H9 (cell line): ENCODE results near the gene ARL4D. TPM values are rescaled to one million over a fixed set of nuclear protein-coding genes. Genes with fewer than 3 reads are reported as not detected.

ENCODE experiments used
- DNase-seq: peaks from one replicate; pipeline ENCODE4 v3.0.0-alpha.2; 2017
- H2AFZ ChIP-seq: one replicate; pipeline ENCODE4 v1.6.1; 2013; ENCODE audit warnings: mild to moderate bottlenecking, low read length, control low read depth, moderate library complexity
- H2AK5ac ChIP-seq: 2 replicates; pipeline ENCODE4 v1.6.1; 2013; ENCODE audit warnings: low read length, control low read depth, mixed read lengths; ENCODE audit not compliant: insufficient read length
- H2BK120ac ChIP-seq: one replicate; pipeline ENCODE4 v1.6.1; 2013; ENCODE audit warnings: low read depth, mild to moderate bottlenecking, low read length, control low read depth, inconsistent platforms; ENCODE audit not compliant: poor library complexity, severe bottlenecking
- H2BK12ac ChIP-seq: 2 replicates; pipeline ENCODE4 v1.6.1; 2013; ENCODE audit warnings: low read length, control low read depth, mixed read lengths, low read depth; ENCODE audit not compliant: insufficient read length
- H2BK15ac ChIP-seq: 2 replicates; pipeline ENCODE4 v1.6.1; 2013; ENCODE audit warnings: low read depth, low read length, control low read depth
- H2BK20ac ChIP-seq: one replicate; pipeline ENCODE4 v1.6.1; 2013; ENCODE audit warnings: low read depth, mild to moderate bottlenecking, low read length, control low read depth, inconsistent platforms; ENCODE audit not compliant: poor library complexity, severe bottlenecking
- H2BK5ac ChIP-seq: 2 replicates; pipeline ENCODE4 v1.6.1; 2013; ENCODE audit warnings: low read length, control low read depth, mixed read lengths; ENCODE audit not compliant: insufficient read length
- H3K14ac ChIP-seq: 2 replicates; pipeline ENCODE4 v1.6.1; 2013; ENCODE audit warnings: low read length, control low read depth; ENCODE audit not compliant: insufficient read depth
- H3K18ac ChIP-seq: 2 replicates; pipeline ENCODE4 v1.6.1; 2013; ENCODE audit warnings: low read depth, mild to moderate bottlenecking, mixed read lengths, low read length, control low read depth; ENCODE audit not compliant: insufficient read length
- H3K23ac ChIP-seq: 2 replicates; pipeline ENCODE4 v1.6.1; 2013; ENCODE audit warnings: low read length, control low read depth, mixed read lengths, low read depth; ENCODE audit not compliant: insufficient read length
- H3K23me2 ChIP-seq: 2 replicates; pipeline ENCODE4 v1.6.1; 2013; ENCODE audit warnings: low read depth, mild to moderate bottlenecking, mixed read lengths, low read length, control low read depth; ENCODE audit not compliant: insufficient read length, poor library complexity, severe bottlenecking
- H3K27ac ChIP-seq: 2 replicates; pipeline ENCODE4 v1.5.1; 2013; ENCODE audit warnings: low read length, control low read depth, mixed read lengths, low read depth; ENCODE audit not compliant: insufficient read length
- H3K27me3 ChIP-seq: 2 replicates; pipeline ENCODE4 v1.6.1; 2013; ENCODE audit warnings: low read length, control low read depth, inconsistent platforms; ENCODE audit not compliant: insufficient read depth
- H3K4ac ChIP-seq: 2 replicates; pipeline ENCODE4 v1.6.1; 2013; ENCODE audit warnings: low read depth, mild to moderate bottlenecking, control low read depth, inconsistent platforms, low read length, moderate library complexity
- H3K4me1 ChIP-seq: 2 replicates; pipeline ENCODE4 v1.6.1; 2013; ENCODE audit warnings: low read length, control low read depth, inconsistent platforms; ENCODE audit not compliant: insufficient read depth
- H3K4me2 ChIP-seq: 2 replicates; pipeline ENCODE4 v1.6.1; 2013; ENCODE audit warnings: low read length, control low read depth, mixed read lengths; ENCODE audit not compliant: insufficient read length, insufficient read depth
- H3K56ac ChIP-seq: 2 replicates; pipeline ENCODE4 v1.6.1; 2013; ENCODE audit warnings: low read depth, mild to moderate bottlenecking, mixed read lengths, low read length, control low read depth; ENCODE audit not compliant: insufficient read length
- H3K79me1 ChIP-seq: 2 replicates; pipeline ENCODE4 v1.6.1; 2013; ENCODE audit warnings: low read depth, mild to moderate bottlenecking, moderate library complexity, low read length, control low read depth, inconsistent platforms; ENCODE audit not compliant: insufficient read depth, poor library complexity, severe bottlenecking
- H3K79me2 ChIP-seq: 2 replicates; pipeline ENCODE4 v1.6.1; 2013; ENCODE audit warnings: low read length, control low read depth, inconsistent platforms; ENCODE audit not compliant: insufficient read depth
- H3K9ac ChIP-seq: 2 replicates; pipeline ENCODE4 v1.6.1; 2013; ENCODE audit warnings: low read length, control low read depth, mixed read lengths; ENCODE audit not compliant: insufficient read length; ENCODE audit errors: extremely low read depth
- H3K9me3 ChIP-seq: one replicate; pipeline ENCODE4 v1.6.1; 2013; ENCODE audit warnings: low read depth, low read length, inconsistent platforms; ENCODE audit not compliant: control insufficient read depth
- H3T11ph ChIP-seq: one replicate; pipeline ENCODE4 v1.6.1; 2013; ENCODE audit warnings: mild to moderate bottlenecking, low read length, control low read depth, inconsistent platforms
- H4K20me1 ChIP-seq: one replicate; pipeline ENCODE4 v1.6.1; 2013; ENCODE audit not compliant: control insufficient read depth, insufficient read length, insufficient read depth
- H4K5ac ChIP-seq: 2 replicates; pipeline ENCODE4 v1.6.1; 2013; ENCODE audit warnings: low read depth, mild to moderate bottlenecking, mixed read lengths, low read length, control low read depth; ENCODE audit not compliant: insufficient read length
- H4K8ac ChIP-seq: replicated peaks from 2 replicates; pipeline ENCODE4 v1.6.1; 2013; ENCODE audit warnings: low read length, control low read depth, mixed read lengths, low read depth; ENCODE audit not compliant: insufficient read length
- H4K91ac ChIP-seq: 2 replicates; pipeline ENCODE4 v1.6.1; 2013; ENCODE audit warnings: low read depth, mild to moderate bottlenecking, moderate library complexity, mixed read lengths, low read length, control low read depth; ENCODE audit not compliant: insufficient read length
- H3K27ac Mint-ChIP-seq, 3 experiments: 2 replicates in 2 of 3; 3 replicates in 1 of 3; pipeline ENCODE4 v1.8.0; 2020 to 2021; ENCODE audit warnings: mixed read lengths in 3 of 3, mild to moderate bottlenecking in 1 of 3, moderate library complexity in 1 of 3
- H3K27me3 Mint-ChIP-seq: 2 replicates; pipeline ENCODE4 v1.8.0; 2021; ENCODE audit warnings: low read depth, mild to moderate bottlenecking, moderate library complexity, mixed read lengths
- H3K36me3 Mint-ChIP-seq, 3 experiments: 2 replicates in 2 of 3; 3 replicates in 1 of 3; pipeline ENCODE4 v1.8.0; 2020 to 2021; ENCODE audit warnings: low read depth in 3 of 3, mixed read lengths in 3 of 3; ENCODE audit not compliant: insufficient read depth in 1 of 3
- H3K4me1 Mint-ChIP-seq, 2 experiments: 2 replicates each; pipeline ENCODE4 v1.8.0; 2020; ENCODE audit warnings: mixed read lengths in 2 of 2
- H3K4me3 Mint-ChIP-seq, 2 experiments: 2 replicates in 1 of 2; 3 replicates in 1 of 2; pipeline ENCODE4 v1.8.0; 2020 to 2021; ENCODE audit warnings: mild to moderate bottlenecking in 2 of 2, mixed read lengths in 2 of 2, moderate library complexity in 1 of 2
- H3K9me3 Mint-ChIP-seq, 2 experiments: 2 replicates in 1 of 2; 3 replicates in 1 of 2; pipeline ENCODE4 v1.8.0; 2020; ENCODE audit warnings: mild to moderate bottlenecking in 2 of 2, mixed read lengths in 2 of 2, moderate library complexity in 1 of 2
- WGBS: extraction: QIAGEN DNeasy Blood & Tissue Kit; methylation state at CpG from one replicate; pipeline ENCODE4 v1.1.7; 2013; ENCODE audit warnings: missing lambda C conversion rate, low lambda C conversion rate, mixed read lengths; ENCODE audit not compliant: insufficient read length; ENCODE audit errors: extremely low coverage; 5-methylcytosine and 5-hydroxymethylcytosine counted together
- long read RNA-seq: library from polyadenylated mRNA; unstranded; transcript quantifications from one replicate; pipeline ENCODE4 v2.0.0, GENCODE V29; 2020
- total RNA-seq: library from RNA; stranded (reverse); gene quantifications from 2 replicates; pipeline ENCODE4 v1.2.1, GENCODE V29; 2021
- TF ChIP-seq, protein P1 (sequence below): fragments of 200-600 bp; sonication (generic); conservative IDR thresholded peaks from 3 replicates; pipeline ENCODE4 v1.8.0; 2021; ENCODE audit warnings: antibody characterized with exemption, mild to moderate bottlenecking

ARL4D gene, protein sequence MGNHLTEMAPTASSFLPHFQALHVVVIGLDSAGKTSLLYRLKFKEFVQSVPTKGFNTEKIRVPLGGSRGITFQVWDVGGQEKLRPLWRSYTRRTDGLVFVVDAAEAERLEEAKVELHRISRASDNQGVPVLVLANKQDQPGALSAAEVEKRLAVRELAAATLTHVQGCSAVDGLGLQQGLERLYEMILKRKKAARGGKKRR
- total RNA-seq, result 6.2 and 6.4 TPM in 2 replicates
- long read RNA-seq, transcript ARL4D-201 (2 exons, 1,612 nt), result major isoform, 80 of 83 reads
- long read RNA-seq, partial matches to known transcripts, result 1 of 83 reads
- long read RNA-seq, other reads (novel, unspliced or antisense), result 2 of 83 reads

DNA sequence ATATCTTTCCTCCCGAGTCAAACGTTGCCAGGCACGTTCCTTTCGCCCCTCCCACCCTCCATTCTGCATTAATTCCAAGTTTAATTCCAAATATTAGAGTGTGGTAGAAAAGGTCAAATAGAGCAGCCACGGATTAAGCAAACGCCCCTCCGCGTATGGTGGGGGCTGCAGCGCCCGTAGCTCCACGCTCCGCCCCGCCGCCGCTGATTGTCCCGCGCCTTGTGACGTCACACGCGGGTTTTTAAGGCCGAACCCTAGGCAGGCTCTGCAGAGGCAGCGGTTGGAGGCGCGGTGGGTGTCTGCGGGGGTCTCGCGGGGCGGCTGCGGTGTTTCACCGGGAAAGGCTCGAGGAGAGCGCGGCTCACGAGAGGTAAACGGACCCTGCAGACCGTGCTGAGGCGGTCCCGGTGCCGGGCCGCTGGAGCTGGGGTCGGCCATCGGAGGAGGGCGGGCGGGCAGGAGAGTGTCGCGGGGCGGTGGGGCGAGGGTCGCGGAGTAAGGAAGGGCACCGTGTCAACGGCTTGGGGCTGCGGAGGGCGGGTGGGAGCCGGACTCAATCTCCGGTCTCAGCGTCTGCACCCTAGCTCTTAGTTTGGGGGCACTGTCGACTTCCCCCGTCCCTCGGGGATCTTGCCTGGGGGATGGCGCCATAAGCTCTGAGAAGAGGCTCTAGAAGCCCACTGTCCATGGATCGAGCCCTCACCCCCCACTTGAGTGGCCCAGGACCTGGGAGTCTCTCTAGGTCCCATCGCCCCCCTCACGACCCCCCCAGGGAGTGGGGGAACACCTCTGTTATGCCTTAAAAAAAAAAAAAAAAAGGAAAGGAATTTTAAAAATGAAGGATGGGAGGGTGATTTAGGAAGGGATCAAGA, at the start of gene ARL4D:
Gene ARL4D (plus strand): TSS at position 270 of the 872 bp plus-strand sequence. CDS start 740 bp downstream, outside the sequence.
- no peaks in the 10 kb centered on the region for H3K79me2 ChIP-seq
- H3K27me3 ChIP-seq, result no peaks in the 10 kb centered on the region
- no peak within 1 kb of the TSS for H3T11ph ChIP-seq
- no peak within 1 kb of the TSS for H3K4ac ChIP-seq
- H3K4me2 ChIP-seq, result peak within 1 kb of the TSS; percentile 60
- no peak within 1 kb of the TSS for H3K27ac ChIP-seq
- H3K9ac ChIP-seq, result peak within 1 kb of the TSS; percentile 27
- H3K4me3 Mint-ChIP-seq, result peak within 1 kb of the TSS; percentile 87 to 95
- no peak within 1 kb of the TSS for H3K56ac ChIP-seq
- no peak within 1 kb of the TSS for H4K8ac ChIP-seq
- peak within 1 kb of the TSS; percentile 88 for H3K14ac ChIP-seq
- no peak within 1 kb of the TSS for H2BK5ac ChIP-seq
- H4K5ac ChIP-seq, result no peak within 1 kb of the TSS
- H4K20me1 ChIP-seq, result no peaks in the 10 kb centered on the region
- H3K4me1 Mint-ChIP-seq, result peaks cover 7 to 30% of the 10 kb centered on the region in 2 experiments
- no peaks in the 10 kb centered on the region for H3K9me3 ChIP-seq
- H2BK120ac ChIP-seq, result no peak within 1 kb of the TSS
- H3K27me3 Mint-ChIP-seq, result no peaks in the 10 kb centered on the region; the same call in 1 of the 2 replicates
- H3K36me3 Mint-ChIP-seq, result peaks cover 0 to 14% (median 0%) of the 10 kb centered on the region in 3 experiments; a peak in 4 of 7 replicates
- peaks cover 4% of the 10 kb centered on the region for H3K23me2 ChIP-seq
- H2BK12ac ChIP-seq, result no peak within 1 kb of the TSS
- H3K23ac ChIP-seq, result no peak within 1 kb of the TSS
- no peaks in the 10 kb centered on the region for H3K79me1 ChIP-seq
- H3K18ac ChIP-seq, result peak within 1 kb of the TSS; percentile 55
- DNase-seq, result peak; percentile 91
- H2BK15ac ChIP-seq, result no peak within 1 kb of the TSS
- H3K4me1 ChIP-seq, result no peaks in the 10 kb centered on the region; the same call in 1 of the 2 replicates
- TF ChIP-seq, protein P1, sequence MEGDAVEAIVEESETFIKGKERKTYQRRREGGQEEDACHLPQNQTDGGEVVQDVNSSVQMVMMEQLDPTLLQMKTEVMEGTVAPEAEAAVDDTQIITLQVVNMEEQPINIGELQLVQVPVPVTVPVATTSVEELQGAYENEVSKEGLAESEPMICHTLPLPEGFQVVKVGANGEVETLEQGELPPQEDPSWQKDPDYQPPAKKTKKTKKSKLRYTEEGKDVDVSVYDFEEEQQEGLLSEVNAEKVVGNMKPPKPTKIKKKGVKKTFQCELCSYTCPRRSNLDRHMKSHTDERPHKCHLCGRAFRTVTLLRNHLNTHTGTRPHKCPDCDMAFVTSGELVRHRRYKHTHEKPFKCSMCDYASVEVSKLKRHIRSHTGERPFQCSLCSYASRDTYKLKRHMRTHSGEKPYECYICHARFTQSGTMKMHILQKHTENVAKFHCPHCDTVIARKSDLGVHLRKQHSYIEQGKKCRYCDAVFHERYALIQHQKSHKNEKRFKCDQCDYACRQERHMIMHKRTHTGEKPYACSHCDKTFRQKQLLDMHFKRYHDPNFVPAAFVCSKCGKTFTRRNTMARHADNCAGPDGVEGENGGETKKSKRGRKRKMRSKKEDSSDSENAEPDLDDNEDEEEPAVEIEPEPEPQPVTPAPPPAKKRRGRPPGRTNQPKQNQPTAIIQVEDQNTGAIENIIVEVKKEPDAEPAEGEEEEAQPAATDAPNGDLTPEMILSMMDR, result no peak
- no peak within 1 kb of the TSS for H2AK5ac ChIP-seq
- no peak within 1 kb of the TSS for H2AFZ ChIP-seq
- H4K91ac ChIP-seq, result no peak within 1 kb of the TSS
- H3K27ac Mint-ChIP-seq, result peak within 1 kb of the TSS in 2 of 3 experiments; percentile 59 to 94; a peak in 4 of 7 replicates
- no peak within 1 kb of the TSS for H2BK20ac ChIP-seq
- no peaks in the 10 kb centered on the region; a peak in 1 of 5 replicates for H3K9me3 Mint-ChIP-seq
- no CpG with 5 or more reads among the region's 64 CpGs for WGBS
